HG03108 (cell line): ENCODE data around the gene FHIT.
"Not testable (repeated sequence)": the region's sequence is repeated elsewhere in the genome, so short reads cannot be mapped to it uniquely, and the experiment has no call there.

ENCODE experiments used
- ATAC-seq: cut with Tn5 transposase; IDR thresholded peaks from one replicate; pipeline ENCODE4 v1.9.1; 2021; ENCODE audit warnings: moderate library complexity; ENCODE audit not compliant: unreplicated experiment

The FHIT gene

GRCh38 chr3:61008153-61008997 lies 242.9 kb downstream of the FHIT start:
- no peak for ATAC-seq

GRCh38 chr3:61005591-61005990 lies 245.7 kb downstream of the FHIT start:
- ATAC-seq = no peak

GRCh38 chr3:60998858-60999257 lies 252.4 kb downstream of the FHIT start:
- no peak for ATAC-seq

- no peak for ATAC-seq
Measured at GRCh38 chr3:60992395-60992794, 258.9 kb downstream of the FHIT start.

- no peak for ATAC-seq
Measured at GRCh38 chr3:60990442-60990730, 260.9 kb downstream of the FHIT start.

GRCh38 chr3:60989626-60990441 lies 261.4 kb downstream of the FHIT start:
- ATAC-seq = no peak

- ATAC-seq = not testable (repeated sequence)
Measured at GRCh38 chr3:60987191-60987590, 264.1 kb downstream of the FHIT start.

GRCh38 chr3:60986552-60986951 lies 264.7 kb downstream of the FHIT start:
- ATAC-seq = no peak

- ATAC-seq = no peak
Measured at GRCh38 chr3:60983906-60984305, 267.3 kb downstream of the FHIT start.

GRCh38 chr3:60980342-60980692 lies 270.9 kb downstream of the FHIT start:
- ATAC-seq = no peak

- no peak for ATAC-seq
Measured at GRCh38 chr3:60979461-60980341, 271.6 kb downstream of the FHIT start.

- ATAC-seq = no peak
Measured at GRCh38 chr3:60973321-60973720, 277.9 kb downstream of the FHIT start.

GRCh38 chr3:60972599-60972998 lies 278.7 kb downstream of the FHIT start:
- no peak for ATAC-seq

- ATAC-seq = no peak
Measured at GRCh38 chr3:60970850-60971249, 280.4 kb downstream of the FHIT start.

GRCh38 chr3:60967141-60967540 lies 284.1 kb downstream of the FHIT start:
- no peak for ATAC-seq

GRCh38 chr3:60957541-60957940 lies 293.7 kb downstream of the FHIT start:
- no peak for ATAC-seq

- no peak for ATAC-seq
Measured at GRCh38 chr3:60956729-60957128, 294.5 kb downstream of the FHIT start.

- no peak for ATAC-seq
Measured at GRCh38 chr3:60955034-60955433, 296.2 kb downstream of the FHIT start.

GRCh38 chr3:60954048-60954447 lies 297.2 kb downstream of the FHIT start:
- no peak for ATAC-seq

GRCh38 chr3:60953351-60953750 lies 297.9 kb downstream of the FHIT start:
- ATAC-seq = no peak

- ATAC-seq = no peak
Measured at GRCh38 chr3:60952055-60952454, 299.2 kb downstream of the FHIT start.
